ENCODE data around the gene PTPRM.

The PTPRM gene

GRCh38 chr18:7750966-7751365 is 183.8 kb downstream of the PTPRM start:
- H3K4me3 ChIP-seq (ENCODE audit: low read depth, low read length) = no peak overlapping the region
- no peak for DNase-seq (ENCODE audit: low read depth)
- no peak for TF ChIP-seq CTCF (conservative IDR thresholded peaks at IDR 0.05; ENCODE audit: low read depth, low read length)

GRCh38 chr18:7754258-7754657 is 187.1 kb downstream of the PTPRM start:
- no peak for TF ChIP-seq CTCF (conservative IDR thresholded peaks at IDR 0.05; ENCODE audit: low read depth, low read length)
- no peak for DNase-seq (ENCODE audit: low read depth)

GRCh38 chr18:7754725-7755181 is 187.6 kb downstream of the PTPRM start:
- no peak overlapping the region for H3K4me3 ChIP-seq (ENCODE audit: low read depth, low read length)
- TF ChIP-seq CTCF (conservative IDR thresholded peaks at IDR 0.05; ENCODE audit: low read depth, low read length) = no peak
- peak; percentile 61 for DNase-seq (ENCODE audit: low read depth)

More at GRCh38 chr18:7754258-7754657, 187.1 kb downstream of the PTPRM start:
- H3K4me3 ChIP-seq (ENCODE audit: low read depth, low read length) = no peak overlapping the region

- DNase-seq (ENCODE audit: low read depth) = peak; percentile 79
- no peak overlapping the region for H3K4me3 ChIP-seq (ENCODE audit: low read depth, low read length)
- peak; percentile 71 for TF ChIP-seq CTCF (conservative IDR thresholded peaks at IDR 0.05; ENCODE audit: low read depth, low read length)
Measured at GRCh38 chr18:7755753-7756475, 188.8 kb downstream of the PTPRM start.

- no peak overlapping the region for H3K4me3 ChIP-seq (ENCODE audit: low read depth, low read length)
- TF ChIP-seq CTCF (conservative IDR thresholded peaks at IDR 0.05; ENCODE audit: low read depth, low read length) = no peak
Measured at GRCh38 chr18:7757175-7757574, 190.1 kb downstream of the PTPRM start.

GRCh38 chr18:7758764-7759163 is 191.6 kb downstream of the PTPRM start:
- peak; percentile 58 for DNase-seq (ENCODE audit: low read depth)
- no peak overlapping the region for H3K4me3 ChIP-seq (ENCODE audit: low read depth, low read length)
- TF ChIP-seq CTCF (conservative IDR thresholded peaks at IDR 0.05; ENCODE audit: low read depth, low read length) = no peak

More at GRCh38 chr18:7757175-7757574, 190.1 kb downstream of the PTPRM start:
- DNase-seq (ENCODE audit: low read depth) = no peak

All from choroid plexus epithelial cell (primary cell).